ENCODE measurements around the gene NIPAL4.

The NIPAL4 gene

GRCh38 chr5:157485340-157485739 is 25.3 kb downstream of the NIPAL4 start:
- DNase-seq (ENCODE audit: low read depth in 1 of 2, low spot score in 1 of 2), result no peak

GRCh38 chr5:157485811-157486210 is 25.8 kb downstream of the NIPAL4 start:
- no peak for DNase-seq (ENCODE audit: low read depth in 1 of 2, low spot score in 1 of 2)

GRCh38 chr5:157486221-157486681 is 26.2 kb downstream of the NIPAL4 start:
- no peak for DNase-seq (ENCODE audit: low read depth in 1 of 2, low spot score in 1 of 2)

GRCh38 chr5:157486861-157487260 is 26.8 kb downstream of the NIPAL4 start:
- no peak for DNase-seq (ENCODE audit: low read depth in 1 of 2, low spot score in 1 of 2)

- DNase-seq (ENCODE audit: low read depth in 1 of 2, low spot score in 1 of 2), result no peak
These were observed 27.3 kb downstream of the NIPAL4 start for GRCh38 chr5:157487358-157487757.

- DNase-seq (ENCODE audit: low read depth in 1 of 2, low spot score in 1 of 2), result no peak
These were observed 31.5 kb downstream of the NIPAL4 start for GRCh38 chr5:157491471-157491995.

- no peak for DNase-seq (ENCODE audit: low read depth in 1 of 2, low spot score in 1 of 2)
These were observed 32.9 kb downstream of the NIPAL4 start for GRCh38 chr5:157492886-157493285.

- no peak for DNase-seq (ENCODE audit: low read depth in 1 of 2, low spot score in 1 of 2)
These were observed 34.3 kb downstream of the NIPAL4 start for GRCh38 chr5:157494178-157494832.

GRCh38 chr5:157496864-157497263 is 36.9 kb downstream of the NIPAL4 start:
- DNase-seq (ENCODE audit: low read depth in 1 of 2, low spot score in 1 of 2), result no peak

- DNase-seq (ENCODE audit: low read depth in 1 of 2, low spot score in 1 of 2), result no peak
These were observed 38.0 kb downstream of the NIPAL4 start for GRCh38 chr5:157497875-157498611.

GRCh38 chr5:157502143-157502647 is 42.2 kb downstream of the NIPAL4 start:
- no peak for DNase-seq (ENCODE audit: low read depth in 1 of 2, low spot score in 1 of 2)

- no peak for DNase-seq (ENCODE audit: low read depth in 1 of 2, low spot score in 1 of 2)
These were observed 44.0 kb downstream of the NIPAL4 start for GRCh38 chr5:157504053-157504452.

- DNase-seq (ENCODE audit: low read depth in 1 of 2, low spot score in 1 of 2), result no peak
These were observed 45.5 kb downstream of the NIPAL4 start for GRCh38 chr5:157505496-157505895.

- DNase-seq (ENCODE audit: low read depth in 1 of 2, low spot score in 1 of 2), result no peak
These were observed 46.1 kb downstream of the NIPAL4 start for GRCh38 chr5:157506066-157506590.

GRCh38 chr5:157506981-157507780 is 47.2 kb downstream of the NIPAL4 start:
- no peak for DNase-seq (ENCODE audit: low read depth in 1 of 2, low spot score in 1 of 2)

- DNase-seq (ENCODE audit: low read depth in 1 of 2, low spot score in 1 of 2), result no peak
These were observed 49.1 kb downstream of the NIPAL4 start for GRCh38 chr5:157509093-157509492.

GRCh38 chr5:157509587-157509986 is 49.6 kb downstream of the NIPAL4 start:
- no peak for DNase-seq (ENCODE audit: low read depth in 1 of 2, low spot score in 1 of 2)

- DNase-seq (ENCODE audit: low read depth in 1 of 2, low spot score in 1 of 2), result no peak
These were observed 50.7 kb downstream of the NIPAL4 start for GRCh38 chr5:157510682-157511081.

GRCh38 chr5:157511651-157512644 is 51.9 kb downstream of the NIPAL4 start:
- DNase-seq (ENCODE audit: low read depth in 1 of 2, low spot score in 1 of 2), result no peak

- DNase-seq (ENCODE audit: low read depth in 1 of 2, low spot score in 1 of 2), result no peak
These were observed 53.2 kb downstream of the NIPAL4 start for GRCh38 chr5:157513182-157513581.
